Esophagus squamous epithelium (tissue), 5 donors: ENCODE measurements around the gene MCCD1. TPM values are rescaled to one million over a fixed set of nuclear protein-coding genes. Genes with fewer than 3 reads are reported as not detected.

Experiments
- DNase-seq: peaks from one replicate; lab custom pipeline; 2025; lab: John Stamatoyannopoulos, UW
- H3K27ac ChIP-seq, 4 donors: fragments of 200-600 bp; sonication (generic); one replicate each; pipeline ENCODE4 v1.5.1; 2016 to 2019; ENCODE audit warnings: mild to moderate bottlenecking in 1 of 4
- H3K27me3 ChIP-seq, 4 donors: fragments of 200-600 bp; sonication (generic); 1 replicate in 3 of 4; 2 replicates in 1 of 4; pipeline versions ENCODE4 v1.5.1 to v1.6.0; 2017 to 2021; ENCODE audit warnings: antibody characterized with exemption in 1 of 4
- H3K36me3 ChIP-seq, 3 donors: fragments of 200-600 bp; sonication (generic); one replicate each; pipeline ENCODE4 v1.5.1; 2016 to 2019
- H3K4me1 ChIP-seq, 3 donors: fragments of 200-600 bp; sonication (generic); one replicate each; pipeline ENCODE4 v1.5.1; 2017 to 2019
- H3K4me3 ChIP-seq, 4 donors: fragments of 200-600 bp; sonication (generic); 1 replicate in 3 of 4; 2 replicates in 1 of 4; pipeline ENCODE4 v1.5.1; 2016 to 2019; ENCODE audit warnings: mild to moderate bottlenecking in 2 of 4, moderate library complexity in 1 of 4
- H3K9me3 ChIP-seq, 3 donors: fragments of 200-600 bp; sonication (generic); one replicate each; pipeline ENCODE4 v1.5.1; 2016 to 2019
- POLR2A ChIP-seq, 4 donors: fragments of 450-650 bp; IDR thresholded peaks; one replicate each; pipeline ENCODE4 v1.6.1; 2017; ENCODE audit warnings: antibody characterized with exemption in 4 of 4, mild to moderate bottlenecking in 4 of 4, moderate library complexity in 3 of 4
- WGBS, 2 donors: methylation state at CpG; one replicate each; pipeline ENCODE4 v1.1.5; 2018; 5-methylcytosine and 5-hydroxymethylcytosine counted together
- intact Hi-C: fragments of 100-400 bp; cut with DNase I; formaldehyde crosslinking; loops from one replicate; pipeline ENCODE4 v1.15.0; 2022
- total RNA-seq, 4 donors: library from RNA; depleted of rRNA; stranded (reverse); fragments of >200 nt; gene quantifications; one replicate each; pipeline ENCODE4 v1.1.0, GENCODE V29; 2016
- TF ChIP-seq, protein P1 (sequence below), 6 experiments: fragments of 450-650 bp in 4 of 6; fragments of 200-600 bp in 2 of 6; sonication (generic) in 2 of 6; IDR thresholded peaks; one replicate each; pipeline ENCODE4 v1.5.1; 2016 to 2019; ENCODE audit warnings: antibody characterized with exemption in 6 of 6, mild to moderate bottlenecking in 4 of 6, moderate library complexity in 4 of 6
- donor health status: DM: yes; HTN: yes; CAD: no.

The MCCD1 gene
- total RNA-seq, 4 donors from 2014 or later, result not detected

DNA sequence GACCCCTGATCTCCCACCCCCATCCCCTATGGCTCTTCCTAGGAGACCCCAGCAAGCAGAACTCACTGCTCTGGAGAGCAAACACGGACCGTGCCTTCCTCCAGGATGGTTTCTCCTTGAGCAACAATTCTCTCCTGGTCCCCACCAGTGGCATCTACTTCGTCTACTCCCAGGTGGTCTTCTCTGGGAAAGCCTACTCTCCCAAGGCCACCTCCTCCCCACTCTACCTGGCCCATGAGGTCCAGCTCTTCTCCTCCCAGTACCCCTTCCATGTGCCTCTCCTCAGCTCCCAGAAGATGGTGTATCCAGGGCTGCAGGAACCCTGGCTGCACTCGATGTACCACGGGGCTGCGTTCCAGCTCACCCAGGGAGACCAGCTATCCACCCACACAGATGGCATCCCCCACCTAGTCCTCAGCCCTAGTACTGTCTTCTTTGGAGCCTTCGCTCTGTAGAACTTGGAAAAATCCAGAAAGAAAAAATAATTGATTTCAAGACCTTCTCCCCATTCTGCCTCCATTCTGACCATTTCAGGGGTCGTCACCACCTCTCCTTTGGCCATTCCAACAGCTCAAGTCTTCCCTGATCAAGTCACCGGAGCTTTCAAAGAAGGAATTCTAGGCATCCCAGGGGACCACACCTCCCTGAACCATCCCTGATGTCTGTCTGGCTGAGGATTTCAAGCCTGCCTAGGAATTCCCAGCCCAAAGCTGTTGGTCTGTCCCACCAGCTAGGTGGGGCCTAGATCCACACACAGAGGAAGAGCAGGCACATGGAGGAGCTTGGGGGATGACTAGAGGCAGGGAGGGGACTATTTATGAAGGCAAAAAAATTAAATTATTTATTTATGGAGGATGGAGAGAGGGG is 44.7 kb downstream of the MCCD1 start:
- TF ChIP-seq POLR2A (IDR thresholded peaks at IDR 0.05), result no peak
- TF ChIP-seq, protein P1, sequence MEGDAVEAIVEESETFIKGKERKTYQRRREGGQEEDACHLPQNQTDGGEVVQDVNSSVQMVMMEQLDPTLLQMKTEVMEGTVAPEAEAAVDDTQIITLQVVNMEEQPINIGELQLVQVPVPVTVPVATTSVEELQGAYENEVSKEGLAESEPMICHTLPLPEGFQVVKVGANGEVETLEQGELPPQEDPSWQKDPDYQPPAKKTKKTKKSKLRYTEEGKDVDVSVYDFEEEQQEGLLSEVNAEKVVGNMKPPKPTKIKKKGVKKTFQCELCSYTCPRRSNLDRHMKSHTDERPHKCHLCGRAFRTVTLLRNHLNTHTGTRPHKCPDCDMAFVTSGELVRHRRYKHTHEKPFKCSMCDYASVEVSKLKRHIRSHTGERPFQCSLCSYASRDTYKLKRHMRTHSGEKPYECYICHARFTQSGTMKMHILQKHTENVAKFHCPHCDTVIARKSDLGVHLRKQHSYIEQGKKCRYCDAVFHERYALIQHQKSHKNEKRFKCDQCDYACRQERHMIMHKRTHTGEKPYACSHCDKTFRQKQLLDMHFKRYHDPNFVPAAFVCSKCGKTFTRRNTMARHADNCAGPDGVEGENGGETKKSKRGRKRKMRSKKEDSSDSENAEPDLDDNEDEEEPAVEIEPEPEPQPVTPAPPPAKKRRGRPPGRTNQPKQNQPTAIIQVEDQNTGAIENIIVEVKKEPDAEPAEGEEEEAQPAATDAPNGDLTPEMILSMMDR (IDR thresholded peaks at IDR 0.05), result no peak
- Histone ChIP-seq H3K4me3 (no peak overlapping the region), H3K27ac (peak overlapping the region in 2 of 4 donors; percentile 9 to 62), H3K9me3 (no peaks in the 10 kb centered on the region), H3K27me3 (peaks cover 0 to 11% (median 0%) of the 10 kb centered on the region in 4 donors), H3K36me3 (no peaks in the 10 kb centered on the region), H3K4me1 (peaks cover 0 to 8% (median 0%) of the 10 kb centered on the region in 3 donors)
- intact Hi-C loops, result no loop called here
- 84 to 85% methylated on average over 7 to 8 of the region's 9 CpGs for WGBS, 2 donors
- no peak for DNase-seq

DNA sequence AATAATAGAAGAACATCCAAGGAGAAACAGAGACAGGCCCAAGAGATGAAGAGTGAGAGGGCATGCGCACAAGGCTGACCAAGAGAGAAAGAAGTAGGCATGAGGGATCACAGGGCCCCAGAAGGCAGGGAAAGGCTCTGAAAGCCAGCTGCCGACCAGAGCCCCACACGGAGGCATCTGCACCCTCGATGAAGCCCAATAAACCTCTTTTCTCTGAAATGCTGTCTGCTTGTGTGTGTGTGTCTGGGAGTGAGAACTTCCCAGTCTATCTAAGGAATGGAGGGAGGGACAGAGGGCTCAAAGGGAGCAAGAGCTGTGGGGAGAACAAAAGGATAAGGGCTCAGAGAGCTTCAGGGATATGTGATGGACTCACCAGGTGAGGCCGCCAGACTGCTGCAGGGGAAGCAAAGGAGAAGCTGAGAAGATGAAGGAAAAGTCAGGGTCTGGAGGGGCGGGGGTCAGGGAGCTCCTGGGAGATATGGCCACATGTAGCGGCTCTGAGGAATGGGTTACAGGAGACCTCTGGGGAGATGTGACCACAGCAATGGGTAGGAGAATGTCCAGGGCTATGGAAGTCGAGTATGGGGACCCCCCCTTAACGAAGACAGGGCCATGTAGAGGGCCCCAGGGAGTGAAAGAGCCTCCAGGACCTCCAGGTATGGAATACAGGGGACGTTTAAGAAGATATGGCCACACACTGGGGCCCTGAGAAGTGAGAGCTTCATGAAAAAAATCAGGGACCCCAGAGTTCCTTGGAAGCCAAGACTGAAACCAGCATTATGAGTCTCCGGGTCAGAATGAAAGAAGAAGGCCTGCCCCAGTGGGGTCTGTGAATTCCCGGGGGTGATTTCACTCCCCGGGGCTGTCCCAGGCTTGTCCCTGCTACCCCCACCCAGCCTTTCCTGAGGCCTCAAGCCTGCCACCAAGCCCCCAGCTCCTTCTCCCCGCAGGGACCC is 45.6 kb downstream of the MCCD1 start:
- Histone ChIP-seq H3K36me3 (no peaks in the 10 kb centered on the region), H3K27me3 (peaks cover 0 to 11% (median 0%) of the 10 kb centered on the region in 4 donors), H3K9me3 (no peaks in the 10 kb centered on the region), H3K4me1 (peaks cover 0 to 8% (median 0%) of the 10 kb centered on the region in 3 donors), H3K27ac (peak overlapping the region in 3 of 4 donors; percentile 31 to 75 (median 49)), H3K4me3 (peak overlapping the region in 1 of 4 donors; percentile 57)
- WGBS, 2 donors, result 73 to 82% methylated on average over 13 to 14 of the region's 14 CpGs
- TF ChIP-seq POLR2A (IDR thresholded peaks at IDR 0.05), result no peak
- TF ChIP-seq, protein P1 (IDR thresholded peaks at IDR 0.05), result no peak
- intact Hi-C loops, result no loop called here
- DNase-seq, result no peak

DNA sequence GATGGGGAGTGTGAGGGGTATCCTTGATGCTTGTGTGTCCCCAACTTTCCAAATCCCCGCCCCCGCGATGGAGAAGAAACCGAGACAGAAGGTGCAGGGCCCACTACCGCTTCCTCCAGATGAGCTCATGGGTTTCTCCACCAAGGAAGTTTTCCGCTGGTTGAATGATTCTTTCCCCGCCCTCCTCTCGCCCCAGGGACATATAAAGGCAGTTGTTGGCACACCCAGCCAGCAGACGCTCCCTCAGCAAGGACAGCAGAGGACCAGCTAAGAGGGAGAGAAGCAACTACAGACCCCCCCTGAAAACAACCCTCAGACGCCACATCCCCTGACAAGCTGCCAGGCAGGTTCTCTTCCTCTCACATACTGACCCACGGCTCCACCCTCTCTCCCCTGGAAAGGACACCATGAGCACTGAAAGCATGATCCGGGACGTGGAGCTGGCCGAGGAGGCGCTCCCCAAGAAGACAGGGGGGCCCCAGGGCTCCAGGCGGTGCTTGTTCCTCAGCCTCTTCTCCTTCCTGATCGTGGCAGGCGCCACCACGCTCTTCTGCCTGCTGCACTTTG is 46.7 kb downstream of the MCCD1 start, which contains the start of gene TNF:
TNF (plus strand) TSS at position 231 of the 567 bp plus-strand sequence; CDS start at position 408, 177 bp downstream.
- Histone ChIP-seq H3K27ac (peak within 1 kb of the TSS; percentile 31 to 75 (median 59)), H3K4me3 (peak within 1 kb of the TSS; percentile 10 to 57 (median 31)), H3K36me3 (no peaks in the 10 kb centered on the region), H3K27me3 (peaks cover 0 to 11% (median 0%) of the 10 kb centered on the region in 4 donors), H3K4me1 (peaks cover under 1 to 13% (median 2%) of the 10 kb centered on the region in 3 donors), H3K9me3 (no peaks in the 10 kb centered on the region)
- TF ChIP-seq, protein P1 (IDR thresholded peaks at IDR 0.05), result no peak
- TF ChIP-seq POLR2A (IDR thresholded peaks at IDR 0.05), result peak in 2 of 4 donors; percentile 53 to 74
- intact Hi-C loops, result no loop called here
- WGBS, 2 donors, result 38 to 52% methylated on average over 9 to 12 of the region's 19 CpGs
- no peak for DNase-seq

DNA sequence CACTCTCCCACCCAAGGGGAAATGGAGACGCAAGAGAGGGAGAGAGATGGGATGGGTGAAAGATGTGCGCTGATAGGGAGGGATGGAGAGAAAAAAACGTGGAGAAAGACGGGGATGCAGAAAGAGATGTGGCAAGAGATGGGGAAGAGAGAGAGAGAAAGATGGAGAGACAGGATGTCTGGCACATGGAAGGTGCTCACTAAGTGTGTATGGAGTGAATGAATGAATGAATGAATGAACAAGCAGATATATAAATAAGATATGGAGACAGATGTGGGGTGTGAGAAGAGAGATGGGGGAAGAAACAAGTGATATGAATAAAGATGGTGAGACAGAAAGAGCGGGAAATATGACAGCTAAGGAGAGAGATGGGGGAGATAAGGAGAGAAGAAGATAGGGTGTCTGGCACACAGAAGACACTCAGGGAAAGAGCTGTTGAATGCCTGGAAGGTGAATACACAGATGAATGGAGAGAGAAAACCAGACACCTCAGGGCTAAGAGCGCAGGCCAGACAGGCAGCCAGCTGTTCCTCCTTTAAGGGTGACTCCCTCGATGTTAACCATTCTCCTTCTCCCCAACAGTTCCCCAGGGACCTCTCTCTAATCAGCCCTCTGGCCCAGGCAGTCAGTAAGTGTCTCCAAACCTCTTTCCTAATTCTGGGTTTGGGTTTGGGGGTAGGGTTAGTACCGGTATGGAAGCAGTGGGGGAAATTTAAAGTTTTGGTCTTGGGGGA is 47.4 kb downstream of the MCCD1 start:
- Histone ChIP-seq H3K4me3 (peak overlapping the region; percentile 10 to 57 (median 31)), H3K4me1 (peaks cover 4 to 20% (median 10%) of the 10 kb centered on the region in 3 donors), H3K27ac (peak overlapping the region; percentile 1 to 75 (median 59)), H3K27me3 (peaks cover 0 to 11% (median 0%) of the 10 kb centered on the region in 4 donors), H3K36me3 (no peaks in the 10 kb centered on the region), H3K9me3 (no peaks in the 10 kb centered on the region)
- intact Hi-C loops, result no loop called here
- TF ChIP-seq POLR2A (IDR thresholded peaks at IDR 0.05), result no peak
- TF ChIP-seq, protein P1 (IDR thresholded peaks at IDR 0.05), result no peak
- 58 to 72% methylated on average over 8 of the region's 8 CpGs for WGBS, 2 donors
- no peak for DNase-seq
